C4-2B (cell line): ENCODE data around the gene LCT.

Experiments used
- ZFX ChIP-seq: fragments of 450-650 bp; IDR thresholded peaks from 2 replicates; pipeline ENCODE4 v1.6.1; 2017
- TF ChIP-seq, protein P1 (sequence below): fragments of 450-650 bp; conservative IDR thresholded peaks from 2 replicates; pipeline ENCODE4 v1.5.1; 2017; ENCODE audit warnings: mild to moderate bottlenecking

DNA sequence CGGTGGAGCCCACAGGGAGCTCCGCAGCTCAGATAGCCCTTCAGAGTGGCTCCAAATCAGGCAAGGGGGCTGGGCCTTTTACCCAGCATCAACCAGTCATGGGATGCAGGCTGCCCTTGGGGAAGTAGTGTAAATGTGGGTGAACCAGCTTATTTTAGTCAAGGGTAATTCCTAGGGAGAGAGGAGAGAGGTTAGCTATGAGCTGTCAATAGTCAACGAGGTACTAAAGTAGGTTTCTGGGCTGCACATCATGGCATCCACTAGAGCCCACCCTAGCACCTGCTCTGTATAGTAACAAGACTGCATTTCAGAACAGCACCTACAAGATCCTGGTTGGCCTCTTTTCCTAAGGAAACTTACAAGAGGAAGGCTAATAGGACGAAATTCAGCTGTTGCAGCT is 48.7 kb upstream of the LCT start:
- TF ChIP-seq, protein P1, sequence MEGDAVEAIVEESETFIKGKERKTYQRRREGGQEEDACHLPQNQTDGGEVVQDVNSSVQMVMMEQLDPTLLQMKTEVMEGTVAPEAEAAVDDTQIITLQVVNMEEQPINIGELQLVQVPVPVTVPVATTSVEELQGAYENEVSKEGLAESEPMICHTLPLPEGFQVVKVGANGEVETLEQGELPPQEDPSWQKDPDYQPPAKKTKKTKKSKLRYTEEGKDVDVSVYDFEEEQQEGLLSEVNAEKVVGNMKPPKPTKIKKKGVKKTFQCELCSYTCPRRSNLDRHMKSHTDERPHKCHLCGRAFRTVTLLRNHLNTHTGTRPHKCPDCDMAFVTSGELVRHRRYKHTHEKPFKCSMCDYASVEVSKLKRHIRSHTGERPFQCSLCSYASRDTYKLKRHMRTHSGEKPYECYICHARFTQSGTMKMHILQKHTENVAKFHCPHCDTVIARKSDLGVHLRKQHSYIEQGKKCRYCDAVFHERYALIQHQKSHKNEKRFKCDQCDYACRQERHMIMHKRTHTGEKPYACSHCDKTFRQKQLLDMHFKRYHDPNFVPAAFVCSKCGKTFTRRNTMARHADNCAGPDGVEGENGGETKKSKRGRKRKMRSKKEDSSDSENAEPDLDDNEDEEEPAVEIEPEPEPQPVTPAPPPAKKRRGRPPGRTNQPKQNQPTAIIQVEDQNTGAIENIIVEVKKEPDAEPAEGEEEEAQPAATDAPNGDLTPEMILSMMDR: no peak
- TF ChIP-seq ZFX: no peak
